Neutrophil (primary cell): Measurements from ENCODE around the gene ROR2.

ENCODE experiments used
- H3K27ac ChIP-seq: fragments of 200-600 bp; sonication (generic); 2 replicates; pipeline ENCODE4 v1.5.1; 2016; ENCODE audit warnings: mild to moderate bottlenecking, moderate library complexity
- H3K27me3 ChIP-seq: fragments of 200-600 bp; sonication (generic); 2 replicates; pipeline ENCODE4 v1.6.0; 2016; ENCODE audit warnings: mild to moderate bottlenecking
- H3K36me3 ChIP-seq: fragments of 200-600 bp; sonication (generic); 2 replicates; pipeline ENCODE4 v1.5.1; 2017
- H3K4me1 ChIP-seq, 2 experiments: fragments of 200-600 bp in 1 of 2; sonication (generic) in 1 of 2; 1 replicate in 1 of 2; 2 replicates in 1 of 2; pipeline versions ENCODE4 v1.5.1 to v1.6.1; 2013 to 2016; ENCODE audit warnings: low read depth in 1 of 2, low read length in 1 of 2, mild to moderate bottlenecking in 1 of 2, moderate library complexity in 1 of 2; ENCODE audit not compliant: control insufficient read depth in 1 of 2, insufficient read depth in 1 of 2
- H3K4me3 ChIP-seq, 2 experiments: fragments of 200-600 bp in 1 of 2; sonication (generic) in 1 of 2; 1 replicate in 1 of 2; 2 replicates in 1 of 2; pipeline ENCODE4 v1.5.1; 2013 to 2016; ENCODE audit warnings: low read depth in 1 of 2, low read length in 1 of 2, mild to moderate bottlenecking in 1 of 2, moderate library complexity in 1 of 2
- H3K9me3 ChIP-seq: fragments of 200-600 bp; sonication (generic); 2 replicates; pipeline ENCODE4 v1.5.1; 2016
- TF ChIP-seq, protein P1 (sequence below): fragments of 200-600 bp; sonication (generic); IDR thresholded peaks from 2 replicates; pipeline ENCODE4 v1.5.1; 2016; ENCODE audit warnings: antibody characterized with exemption

Gene ROR2

DNA sequence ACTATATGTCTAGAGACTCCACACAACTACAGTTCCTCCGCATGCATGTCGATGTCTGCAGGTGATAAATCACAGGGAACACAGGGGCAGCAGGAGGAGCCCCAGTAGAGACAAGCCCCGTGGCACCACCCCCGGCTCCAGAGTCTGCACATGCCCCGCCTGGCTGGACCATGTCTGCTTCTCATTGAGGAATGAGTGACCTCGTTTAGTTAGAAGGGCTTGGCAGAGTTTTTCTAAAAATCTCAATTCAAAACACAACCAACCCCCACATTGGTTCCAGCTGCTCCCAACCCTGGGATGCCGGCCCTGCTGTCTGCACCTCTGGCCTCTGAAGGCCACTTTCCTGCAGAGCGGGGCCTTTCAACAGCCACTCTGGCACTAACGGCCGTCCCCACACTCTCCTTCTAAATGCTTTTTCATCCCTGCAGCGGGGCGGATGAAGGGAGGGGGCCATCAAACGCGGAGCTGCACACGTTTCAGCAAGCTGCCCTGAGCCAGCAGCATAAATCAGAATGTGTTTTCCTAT is 106.3 kb downstream of the ROR2 start:
- Histone ChIP-seq H3K4me3 (no peak overlapping the region), H3K9me3 (no peaks in the 10 kb centered on the region), H3K4me1 (peaks cover 0 to 4% of the 10 kb centered on the region in 2 experiments), H3K27ac (no peak overlapping the region), H3K27me3 (peaks cover 60% of the 10 kb centered on the region), H3K36me3 (no peaks in the 10 kb centered on the region)
- TF ChIP-seq, protein P1, sequence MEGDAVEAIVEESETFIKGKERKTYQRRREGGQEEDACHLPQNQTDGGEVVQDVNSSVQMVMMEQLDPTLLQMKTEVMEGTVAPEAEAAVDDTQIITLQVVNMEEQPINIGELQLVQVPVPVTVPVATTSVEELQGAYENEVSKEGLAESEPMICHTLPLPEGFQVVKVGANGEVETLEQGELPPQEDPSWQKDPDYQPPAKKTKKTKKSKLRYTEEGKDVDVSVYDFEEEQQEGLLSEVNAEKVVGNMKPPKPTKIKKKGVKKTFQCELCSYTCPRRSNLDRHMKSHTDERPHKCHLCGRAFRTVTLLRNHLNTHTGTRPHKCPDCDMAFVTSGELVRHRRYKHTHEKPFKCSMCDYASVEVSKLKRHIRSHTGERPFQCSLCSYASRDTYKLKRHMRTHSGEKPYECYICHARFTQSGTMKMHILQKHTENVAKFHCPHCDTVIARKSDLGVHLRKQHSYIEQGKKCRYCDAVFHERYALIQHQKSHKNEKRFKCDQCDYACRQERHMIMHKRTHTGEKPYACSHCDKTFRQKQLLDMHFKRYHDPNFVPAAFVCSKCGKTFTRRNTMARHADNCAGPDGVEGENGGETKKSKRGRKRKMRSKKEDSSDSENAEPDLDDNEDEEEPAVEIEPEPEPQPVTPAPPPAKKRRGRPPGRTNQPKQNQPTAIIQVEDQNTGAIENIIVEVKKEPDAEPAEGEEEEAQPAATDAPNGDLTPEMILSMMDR, result no peak

DNA sequence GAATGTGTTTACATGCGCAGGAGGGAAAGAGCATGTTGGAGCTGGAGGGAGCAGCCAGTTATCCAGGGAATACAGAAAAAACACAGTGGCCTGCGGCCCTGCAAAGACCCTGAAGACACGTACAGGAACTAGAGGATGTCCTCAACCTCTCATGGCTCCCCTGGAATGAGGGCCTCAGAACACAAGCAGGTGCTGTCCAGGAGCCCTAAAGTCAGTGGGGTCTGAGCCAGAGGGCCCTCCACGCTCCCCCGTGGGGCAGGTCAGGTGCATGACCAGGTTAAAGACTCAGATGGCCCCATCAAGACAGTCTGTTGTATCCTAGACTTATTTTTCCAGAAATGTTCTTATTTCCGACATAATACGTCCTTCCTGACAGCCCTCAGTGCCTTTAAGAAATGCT is 106.9 kb downstream of the ROR2 start:
- Histone ChIP-seq H3K27me3 (peaks cover 57% of the 10 kb centered on the region), H3K9me3 (no peaks in the 10 kb centered on the region), H3K4me3 (no peak overlapping the region), H3K27ac (no peak overlapping the region), H3K36me3 (no peaks in the 10 kb centered on the region), H3K4me1 (peaks cover 0 to 4% of the 10 kb centered on the region in 2 experiments)
- TF ChIP-seq, protein P1, result no peak

DNA sequence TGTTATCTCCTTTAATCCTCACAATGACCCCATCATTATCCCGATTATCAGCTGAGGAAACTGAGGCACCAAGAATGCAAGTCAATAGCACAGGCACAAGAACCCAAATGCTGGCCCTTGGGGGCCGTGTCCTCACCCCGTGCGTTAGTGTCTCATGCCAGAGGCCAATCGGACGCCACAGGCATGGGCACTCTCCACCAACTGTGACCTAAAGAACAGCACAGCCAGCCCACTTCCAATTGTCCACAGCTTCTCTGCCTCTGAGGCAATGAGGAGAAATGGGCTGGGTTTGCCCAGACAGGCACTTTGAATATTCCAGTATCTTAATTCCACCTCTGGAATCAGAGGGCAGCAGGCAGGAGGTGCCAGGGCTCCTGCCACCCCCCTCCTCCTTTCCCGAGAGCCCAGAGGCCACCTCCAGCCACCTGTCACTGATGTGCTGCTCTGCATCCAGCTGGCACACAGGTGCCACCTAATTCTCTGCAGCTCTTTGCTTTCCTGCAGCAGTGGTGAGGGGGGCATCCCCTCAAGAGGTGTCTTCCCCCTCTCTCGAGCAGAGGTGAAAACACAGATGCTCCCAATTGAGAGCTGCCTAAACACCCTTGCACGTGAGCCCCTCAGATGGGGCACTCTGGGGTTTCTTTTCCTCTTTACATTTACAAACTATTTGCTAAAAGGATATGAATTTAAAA is 107.5 kb downstream of the ROR2 start:
- TF ChIP-seq, protein P1, result no peak
- no peaks in the 10 kb centered on the region for H3K36me3 ChIP-seq
- peaks cover 0 to 4% of the 10 kb centered on the region in 2 experiments for H3K4me1 ChIP-seq
- peaks cover 51% of the 10 kb centered on the region for H3K27me3 ChIP-seq
- H3K4me3 ChIP-seq, result no peak overlapping the region
- H3K9me3 ChIP-seq, result no peaks in the 10 kb centered on the region
- H3K27ac ChIP-seq, result no peak overlapping the region

DNA sequence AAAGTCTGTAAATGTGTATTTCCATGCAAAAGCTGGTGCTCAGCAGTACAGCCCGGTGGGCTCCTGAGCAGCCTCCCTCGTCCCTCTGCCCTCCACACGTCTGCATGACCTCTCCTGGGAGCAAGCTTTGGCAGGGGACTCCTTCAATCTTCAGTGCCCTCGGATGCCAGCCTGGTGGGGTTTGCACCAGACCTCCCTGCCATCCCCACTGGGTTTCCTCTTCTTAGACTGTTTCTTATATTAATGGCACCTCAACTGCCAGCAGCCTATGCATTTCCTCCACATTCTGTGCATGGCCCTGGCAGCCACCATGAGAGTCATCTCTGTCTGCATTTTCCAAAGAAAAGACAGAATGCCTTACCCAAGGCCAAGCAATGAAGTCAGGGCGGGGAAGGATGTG is 108.4 kb downstream of the ROR2 start:
- TF ChIP-seq, protein P1, result no peak

DNA sequence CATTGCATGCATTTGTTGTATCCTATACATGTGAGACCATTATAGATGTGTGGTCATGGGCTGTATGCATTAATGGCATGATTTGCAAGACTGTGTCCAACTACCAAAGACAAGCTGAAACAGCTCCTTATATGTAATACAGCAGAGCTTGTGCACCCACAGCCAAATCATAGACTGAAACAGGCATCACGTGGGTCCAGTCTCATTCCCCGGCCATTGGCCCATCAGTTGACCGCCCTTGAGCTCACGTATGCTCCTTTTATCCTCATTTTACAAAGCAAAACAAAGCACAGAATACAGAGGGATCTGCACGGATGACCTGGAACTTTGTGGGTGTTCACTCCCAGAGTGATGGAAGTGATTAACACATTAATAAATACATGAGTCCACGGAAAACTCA is 109.1 kb downstream of the ROR2 start:
- no peak overlapping the region for H3K27ac ChIP-seq
- peaks cover 47% of the 10 kb centered on the region for H3K27me3 ChIP-seq
- H3K4me1 ChIP-seq, result peaks cover 0 to 4% of the 10 kb centered on the region in 2 experiments
- TF ChIP-seq, protein P1, result no peak
- no peaks in the 10 kb centered on the region for H3K36me3 ChIP-seq
- no peak overlapping the region for H3K4me3 ChIP-seq
- H3K9me3 ChIP-seq, result no peaks in the 10 kb centered on the region

More for the DNA sequence above, 108.4 kb downstream of the ROR2 start:
- H3K27ac ChIP-seq, result no peak overlapping the region
- no peaks in the 10 kb centered on the region for H3K36me3 ChIP-seq
- no peak overlapping the region for H3K4me3 ChIP-seq
- peaks cover 0 to 4% of the 10 kb centered on the region in 2 experiments for H3K4me1 ChIP-seq
- H3K27me3 ChIP-seq, result peaks cover 47% of the 10 kb centered on the region
- H3K9me3 ChIP-seq, result no peaks in the 10 kb centered on the region
